ENCODE data around the gene SCRN1. TPM values are rescaled to one million over a fixed set of nuclear protein-coding genes. Genes with fewer than 3 reads are reported as not detected.

The SCRN1 gene
- total RNA-seq, 4 donors from 2014 or later: 15.0 to 24.5 (median 17.3) TPM

GRCh38 chr7:30028216-30028748 lies 38.7 kb upstream of the SCRN1 start, which contains the start of gene PLEKHA8:
PLEKHA8 (plus strand) TSS chr7:30028412; CDS start chr7:30028763, 351 bp downstream.
- Histone ChIP-seq H3K4me1 (peaks cover 0 to 62% (median 47%) of the 10 kb centered on the region in 4 donors), H3K27ac (peak within 1 kb of the TSS; percentile 92 to 96 (median 96)), H3K27me3 (no peaks in the 10 kb centered on the region), H3K36me3 (no peaks in the 10 kb centered on the region), H3K4me3 (peak within 1 kb of the TSS; percentile 89 to 94 (median 93)), H3K9me3 (no peaks in the 10 kb centered on the region)
- intact Hi-C loops (cut with DNase I; ENCODE audit: low total_unique reads) (no loop called here), in situ Hi-C loops (cut with MboI; ENCODE audit: low pct_ligation_motif_present in 1 of 4, low pct_unique_long_range_greater_than_20kb in 1 of 4, low sequenced_read_pairs in 3 of 4) (no loop called here)
- TF ChIP-seq POLR2A (IDR thresholded peaks at IDR 0.05) (peak; percentile 36), POLR2AphosphoS5 (IDR thresholded peaks at IDR 0.05) (peak; percentile 78 to 84 (median 80)), CTCF (IDR thresholded peaks at IDR 0.05) (no peak)
- WGBS, 2 donors (ENCODE audit: low coverage in 1 of 2): 1% methylated on average over 24 of the region's 70 CpGs; no CpG with 5 or more reads in 1 of the 2 donors
- peak; percentile 92 for DNase-seq

- intact Hi-C loops (cut with DNase I; ENCODE audit: low total_unique reads) (no loop called here), in situ Hi-C loops (cut with MboI; ENCODE audit: low pct_ligation_motif_present in 1 of 4, low pct_unique_long_range_greater_than_20kb in 1 of 4, low sequenced_read_pairs in 3 of 4) (no loop called here)
- no peak for DNase-seq
- WGBS, 2 donors (ENCODE audit: low coverage in 1 of 2): 5 to 18% methylated on average over 1 to 9 of the region's 9 CpGs
- peak overlapping the region; percentile 92 to 96 (median 96) for H3K27ac ChIP-seq
- TF ChIP-seq EP300 (IDR thresholded peaks at IDR 0.05; ENCODE audit: low read depth) (no peak), POLR2A (IDR thresholded peaks at IDR 0.05) (peak; percentile 50)
- H3K27me3 ChIP-seq: no peaks in the 10 kb centered on the region
- H3K4me1 ChIP-seq: peaks cover 0 to 58% (median 42%) of the 10 kb centered on the region in 4 donors
- H3K4me3 ChIP-seq: peak overlapping the region; percentile 89 to 94 (median 93)
- no peaks in the 10 kb centered on the region for H3K9me3 ChIP-seq
- no peaks in the 10 kb centered on the region for H3K36me3 ChIP-seq
Observed at GRCh38 chr7:30027740-30028215, 38.2 kb upstream of the SCRN1 start.

- Histone ChIP-seq H3K27ac (peak overlapping the region; percentile 92 to 96 (median 96)), H3K9me3 (no peaks in the 10 kb centered on the region), H3K27me3 (no peaks in the 10 kb centered on the region), H3K36me3 (no peaks in the 10 kb centered on the region), H3K4me1 (peaks cover 0 to 50% (median 36%) of the 10 kb centered on the region in 4 donors), H3K4me3 (peak overlapping the region; percentile 38 to 94 (median 93))
- no peak for DNase-seq
- intact Hi-C loops (cut with DNase I; ENCODE audit: low total_unique reads): no loop called here
- in situ Hi-C loops (cut with MboI; ENCODE audit: low pct_ligation_motif_present in 1 of 4, low pct_unique_long_range_greater_than_20kb in 1 of 4, low sequenced_read_pairs in 3 of 4): no loop called here
- 1 to 3% methylated on average over 4 to 10 of the region's 10 CpGs for WGBS, 2 donors (ENCODE audit: low coverage in 1 of 2)
- no peak for TF ChIP-seq EP300 (IDR thresholded peaks at IDR 0.05; ENCODE audit: low read depth)
- no peak for TF ChIP-seq POLR2A (IDR thresholded peaks at IDR 0.05)
- no peak for TF ChIP-seq POLR2AphosphoS5 (IDR thresholded peaks at IDR 0.05)
- no peak for TF ChIP-seq CTCF (IDR thresholded peaks at IDR 0.05)
Observed at GRCh38 chr7:30027065-30027456, 37.5 kb upstream of the SCRN1 start.

GRCh38 chr7:30026229-30027064 lies 36.8 kb upstream of the SCRN1 start, which contains the start of gene FKBP14:
FKBP14 (minus strand) TSS chr7:30026702; CDS start chr7:30026508, 194 bp downstream.
- intact Hi-C loops (cut with DNase I; ENCODE audit: low total_unique reads) (no loop called here), in situ Hi-C loops (cut with MboI; ENCODE audit: low pct_ligation_motif_present in 1 of 4, low pct_unique_long_range_greater_than_20kb in 1 of 4, low sequenced_read_pairs in 3 of 4) (no loop called here)
- H3K27me3 ChIP-seq: no peaks in the 10 kb centered on the region
- peak; percentile 97 for DNase-seq
- H3K27ac ChIP-seq: peak within 1 kb of the TSS; percentile 92 to 96 (median 96)
- TF ChIP-seq POLR2AphosphoS5 (IDR thresholded peaks at IDR 0.05) (peak; percentile 54 to 68 (median 64)), CTCF (IDR thresholded peaks at IDR 0.05) (no peak), POLR2A (IDR thresholded peaks at IDR 0.05) (peak; percentile 32)
- H3K4me3 ChIP-seq: peak within 1 kb of the TSS; percentile 89 to 94 (median 93)
- peaks cover 0 to 47% (median 36%) of the 10 kb centered on the region in 4 donors for H3K4me1 ChIP-seq
- WGBS, 2 donors (ENCODE audit: low coverage in 1 of 2): 0 to 1% methylated on average over 11 to 35 of the region's 35 CpGs
- H3K9me3 ChIP-seq: no peaks in the 10 kb centered on the region
- no peaks in the 10 kb centered on the region for H3K36me3 ChIP-seq
